Smooth muscle cell (in vitro differentiated cells): Measurements from ENCODE around the gene LRIT2. TPM values are rescaled to one million over a fixed set of nuclear protein-coding genes. Genes with fewer than 3 reads are reported as not detected.
"Not testable (repeated sequence)": the region's sequence is repeated elsewhere in the genome, so short reads cannot be mapped to it uniquely, and the experiment has no call there.

Experiments used
- DNase-seq: peaks from one replicate; lab custom pipeline; 2025; ENCODE audit not compliant: unreplicated experiment; lab: John Stamatoyannopoulos, UW
- H2AFZ ChIP-seq: fragments of 200-600 bp; sonication (generic); 2 replicates; pipeline ENCODE4 v1.6.0; 2016; ENCODE audit warnings: antibody characterized with exemption, low read depth, mild to moderate bottlenecking
- H3F3A ChIP-seq: fragments of 200-600 bp; sonication (generic); 2 replicates; pipeline ENCODE4 v1.6.0; 2017; ENCODE audit warnings: antibody characterized with exemption, low read depth
- H3K27ac ChIP-seq: fragments of 200-600 bp; sonication (generic); 2 replicates; pipeline ENCODE4 v1.5.1; 2016; ENCODE audit warnings: low read depth, mild to moderate bottlenecking
- H3K27me3 ChIP-seq: fragments of 200-600 bp; sonication (generic); 2 replicates; pipeline ENCODE4 v1.6.1; 2016; ENCODE audit warnings: low read depth, mild to moderate bottlenecking
- H3K36me3 ChIP-seq: fragments of 200-600 bp; sonication (generic); 2 replicates; pipeline ENCODE4 v1.5.1; 2016; ENCODE audit warnings: low read depth
- H3K4me1 ChIP-seq: fragments of 200-600 bp; sonication (generic); 2 replicates; pipeline ENCODE4 v1.5.1; 2016; ENCODE audit warnings: low read depth
- H3K4me2 ChIP-seq: fragments of 200-600 bp; sonication (generic); 2 replicates; pipeline ENCODE4 v1.6.0; 2016; ENCODE audit warnings: mild to moderate bottlenecking
- H3K4me3 ChIP-seq: fragments of 200-600 bp; sonication (generic); 2 replicates; pipeline ENCODE4 v1.5.1; 2016; ENCODE audit warnings: mild to moderate bottlenecking
- H3K79me2 ChIP-seq: fragments of 200-600 bp; sonication (generic); 2 replicates; pipeline ENCODE4 v1.6.0; 2016; ENCODE audit warnings: low read depth, mild to moderate bottlenecking
- H3K9ac ChIP-seq: fragments of 200-600 bp; sonication (generic); 2 replicates; pipeline ENCODE4 v1.6.0; 2016; ENCODE audit warnings: low read depth
- H3K9me3 ChIP-seq: fragments of 200-600 bp; sonication (generic); replicated peaks from 2 replicates; pipeline ENCODE4 v1.5.1; 2016; ENCODE audit warnings: low read depth
- H4K20me1 ChIP-seq: fragments of 200-600 bp; sonication (generic); 2 replicates; pipeline ENCODE4 v1.6.0; 2016; ENCODE audit warnings: low read depth
- WGBS: methylation state at CpG from one replicate; pipeline ENCODE4 v1.1.7; 2016; ENCODE audit warnings: low lambda C conversion rate; 5-methylcytosine and 5-hydroxymethylcytosine counted together
- polyA plus RNA-seq: library from polyadenylated mRNA; unstranded; fragments of >200 nt; fragmentation: Nextera tagmentation; extraction: Ambion mirVana; gene quantifications from 2 replicates; pipeline ENCODE4 v1.2.1, GENCODE V29; 2016
- total RNA-seq: library from RNA; depleted of rRNA; stranded (reverse); fragments of >200 nt; gene quantifications from 2 replicates; pipeline ENCODE4 v1.2.3, GENCODE V29; 2014
- TF ChIP-seq, protein P1 (sequence below): fragments of 200-600 bp; sonication (generic); IDR thresholded peaks from 2 replicates; pipeline ENCODE4 v1.5.1; 2017; ENCODE audit warnings: borderline replicate concordance, mild to moderate bottlenecking, antibody characterized with exemption; ENCODE audit not compliant: insufficient read depth, poor library complexity, severe bottlenecking

Gene LRIT2
- total and polyA plus RNA-seq, 2 experiments from 2014 or later: not detected

DNA sequence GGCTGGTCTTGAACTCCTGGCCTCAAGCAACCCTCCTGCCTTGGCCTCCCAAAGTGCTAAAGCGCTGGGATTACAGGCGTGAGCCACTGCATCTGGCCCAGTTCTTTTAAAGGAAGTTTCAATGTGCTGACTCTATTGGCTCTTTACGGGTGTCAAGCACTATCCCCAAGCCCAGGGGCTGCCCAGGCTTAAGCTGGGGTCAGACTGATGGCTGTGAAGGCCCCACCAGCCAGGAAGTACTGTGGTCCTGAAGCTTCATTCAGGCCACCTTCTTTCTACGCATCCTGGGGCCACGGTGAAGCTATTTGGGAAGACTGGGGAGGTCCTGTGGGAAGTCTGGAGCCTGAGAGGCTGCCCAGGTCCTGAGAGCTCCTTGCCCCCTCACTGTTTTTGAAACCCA is 43.7 kb downstream of the LRIT2 start:
- TF ChIP-seq, protein P1, sequence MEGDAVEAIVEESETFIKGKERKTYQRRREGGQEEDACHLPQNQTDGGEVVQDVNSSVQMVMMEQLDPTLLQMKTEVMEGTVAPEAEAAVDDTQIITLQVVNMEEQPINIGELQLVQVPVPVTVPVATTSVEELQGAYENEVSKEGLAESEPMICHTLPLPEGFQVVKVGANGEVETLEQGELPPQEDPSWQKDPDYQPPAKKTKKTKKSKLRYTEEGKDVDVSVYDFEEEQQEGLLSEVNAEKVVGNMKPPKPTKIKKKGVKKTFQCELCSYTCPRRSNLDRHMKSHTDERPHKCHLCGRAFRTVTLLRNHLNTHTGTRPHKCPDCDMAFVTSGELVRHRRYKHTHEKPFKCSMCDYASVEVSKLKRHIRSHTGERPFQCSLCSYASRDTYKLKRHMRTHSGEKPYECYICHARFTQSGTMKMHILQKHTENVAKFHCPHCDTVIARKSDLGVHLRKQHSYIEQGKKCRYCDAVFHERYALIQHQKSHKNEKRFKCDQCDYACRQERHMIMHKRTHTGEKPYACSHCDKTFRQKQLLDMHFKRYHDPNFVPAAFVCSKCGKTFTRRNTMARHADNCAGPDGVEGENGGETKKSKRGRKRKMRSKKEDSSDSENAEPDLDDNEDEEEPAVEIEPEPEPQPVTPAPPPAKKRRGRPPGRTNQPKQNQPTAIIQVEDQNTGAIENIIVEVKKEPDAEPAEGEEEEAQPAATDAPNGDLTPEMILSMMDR: no peak
- Histone ChIP-seq H3K79me2 (no peaks in the 10 kb centered on the region), H3K9ac (no peak overlapping the region), H3K4me2 (no peak overlapping the region), H4K20me1 (no peaks in the 10 kb centered on the region), H3F3A (no peaks in the 10 kb centered on the region), H3K36me3 (no peaks in the 10 kb centered on the region), H3K9me3 (no peaks in the 10 kb centered on the region), H3K4me3 (no peak overlapping the region), H2AFZ (no peak overlapping the region), H3K4me1 (no peaks in the 10 kb centered on the region), H3K27ac (no peak overlapping the region), H3K27me3 (no peaks in the 10 kb centered on the region)
- no peak for DNase-seq
- WGBS: 97% methylated on average over 5 of the region's 5 CpGs

DNA sequence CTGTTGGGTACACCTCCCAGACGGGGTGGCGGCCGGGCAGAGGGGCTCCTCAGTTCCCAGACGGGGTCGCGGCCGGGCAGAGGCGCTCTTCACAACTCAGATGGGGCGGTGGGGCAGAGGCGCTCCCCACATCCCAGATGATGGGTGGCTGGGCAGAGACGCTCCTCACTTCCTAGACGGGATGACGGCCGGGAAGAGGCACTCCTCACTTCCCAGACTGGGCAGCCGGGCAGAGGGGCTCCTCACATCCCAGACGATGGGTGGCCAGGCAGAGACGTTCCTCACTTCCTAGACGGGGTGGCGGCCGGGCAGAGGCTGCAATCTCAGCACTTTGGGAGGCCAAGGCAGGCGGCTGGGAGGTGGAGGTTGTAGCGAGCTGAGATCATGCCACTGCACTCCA is 45.0 kb downstream of the LRIT2 start:
- WGBS: 92% methylated on average over 22 of the region's 22 CpGs
- not testable (repeated sequence) for H3K9ac ChIP-seq, H3K27ac ChIP-seq, H3K27me3 ChIP-seq, H3K4me2 ChIP-seq, H3K4me1 ChIP-seq, DNase-seq, H3K79me2 ChIP-seq, H3K9me3 ChIP-seq, H4K20me1 ChIP-seq, H3F3A ChIP-seq, H2AFZ ChIP-seq, H3K4me3 ChIP-seq, H3K36me3 ChIP-seq

DNA sequence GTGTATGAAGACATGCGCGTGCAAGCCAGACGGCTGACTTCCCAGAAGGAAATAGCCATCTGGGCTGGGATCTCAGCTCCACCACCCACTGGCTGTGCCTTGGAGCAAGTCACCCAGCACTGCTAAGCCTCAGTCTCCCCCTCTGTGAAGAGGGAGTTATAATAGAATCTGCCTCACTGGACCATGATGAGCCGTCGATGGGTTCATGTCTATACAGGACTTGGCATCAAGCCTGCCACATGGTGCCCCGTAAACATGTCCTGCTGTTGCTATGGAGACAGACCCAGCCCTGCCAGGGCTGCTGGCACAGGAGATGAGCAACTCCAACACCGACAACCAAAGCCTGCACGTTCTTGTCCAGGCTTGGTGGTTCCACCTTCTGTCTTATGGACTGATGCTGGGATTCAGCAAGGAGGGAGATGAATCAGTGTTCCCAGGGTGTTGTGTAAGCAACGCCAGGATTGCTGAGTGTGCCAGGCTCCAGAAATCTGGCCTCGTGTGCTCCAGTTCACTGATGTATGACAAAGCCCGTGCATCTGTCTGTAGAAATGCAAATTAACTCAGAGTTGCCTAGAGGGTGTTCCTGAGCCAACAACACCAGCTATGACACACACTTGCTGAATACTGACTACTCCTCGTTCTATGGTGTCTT is 46.2 kb downstream of the LRIT2 start:
- TF ChIP-seq, protein P1: no peak
- H3K9ac ChIP-seq: no peak overlapping the region
- no peaks in the 10 kb centered on the region for H3K27me3 ChIP-seq
- no peaks in the 10 kb centered on the region for H3F3A ChIP-seq
- no peak overlapping the region for H3K4me2 ChIP-seq
- H3K9me3 ChIP-seq: no peaks in the 10 kb centered on the region
- no peak overlapping the region for H3K27ac ChIP-seq
- 74% methylated on average over 12 of the region's 12 CpGs for WGBS
- H3K4me3 ChIP-seq: no peak overlapping the region
- H3K79me2 ChIP-seq: no peaks in the 10 kb centered on the region
- no peak overlapping the region for H2AFZ ChIP-seq
- no peaks in the 10 kb centered on the region for H4K20me1 ChIP-seq
- H3K4me1 ChIP-seq: no peaks in the 10 kb centered on the region
- H3K36me3 ChIP-seq: no peaks in the 10 kb centered on the region
- DNase-seq: no peak

DNA sequence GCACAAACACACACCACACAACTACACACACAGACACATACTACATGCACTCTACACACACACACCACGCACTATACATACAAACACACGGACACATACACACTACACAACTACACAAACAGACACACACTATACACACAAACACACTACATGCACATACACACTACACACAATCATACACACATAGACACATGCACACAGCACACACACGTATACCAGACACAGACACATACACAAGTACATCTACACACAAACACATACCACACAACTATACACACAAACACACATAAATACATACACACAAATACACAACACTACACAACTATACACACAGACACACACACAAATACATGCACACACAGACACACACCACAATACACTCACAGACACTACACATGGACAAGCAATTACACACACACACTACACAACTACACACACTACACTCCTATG is 47.2 kb downstream of the LRIT2 start:
- H3K4me3 ChIP-seq: no peak overlapping the region
- H3K4me1 ChIP-seq: no peaks in the 10 kb centered on the region
- H3K9me3 ChIP-seq: no peaks in the 10 kb centered on the region
- H3K4me2 ChIP-seq: no peak overlapping the region
- H2AFZ ChIP-seq: no peak overlapping the region
- no peak overlapping the region for H3K27ac ChIP-seq
- no peak overlapping the region for H3K9ac ChIP-seq
- DNase-seq: no peak
- H3K36me3 ChIP-seq: no peaks in the 10 kb centered on the region
- no peaks in the 10 kb centered on the region for H3K27me3 ChIP-seq
- no peaks in the 10 kb centered on the region for H3F3A ChIP-seq
- 94% methylated on average over 3 of the region's 3 CpGs for WGBS
- TF ChIP-seq, protein P1: no peak
- H3K79me2 ChIP-seq: no peaks in the 10 kb centered on the region
- no peaks in the 10 kb centered on the region for H4K20me1 ChIP-seq
